HG03066 (cell line): ENCODE measurements around the gene ETFB.

ENCODE experiments used
- ATAC-seq: cut with Tn5 transposase; IDR thresholded peaks from one replicate; pipeline ENCODE4 v1.9.1; 2021; ENCODE audit warnings: low read depth; ENCODE audit not compliant: unreplicated experiment

ETFB gene

DNA sequence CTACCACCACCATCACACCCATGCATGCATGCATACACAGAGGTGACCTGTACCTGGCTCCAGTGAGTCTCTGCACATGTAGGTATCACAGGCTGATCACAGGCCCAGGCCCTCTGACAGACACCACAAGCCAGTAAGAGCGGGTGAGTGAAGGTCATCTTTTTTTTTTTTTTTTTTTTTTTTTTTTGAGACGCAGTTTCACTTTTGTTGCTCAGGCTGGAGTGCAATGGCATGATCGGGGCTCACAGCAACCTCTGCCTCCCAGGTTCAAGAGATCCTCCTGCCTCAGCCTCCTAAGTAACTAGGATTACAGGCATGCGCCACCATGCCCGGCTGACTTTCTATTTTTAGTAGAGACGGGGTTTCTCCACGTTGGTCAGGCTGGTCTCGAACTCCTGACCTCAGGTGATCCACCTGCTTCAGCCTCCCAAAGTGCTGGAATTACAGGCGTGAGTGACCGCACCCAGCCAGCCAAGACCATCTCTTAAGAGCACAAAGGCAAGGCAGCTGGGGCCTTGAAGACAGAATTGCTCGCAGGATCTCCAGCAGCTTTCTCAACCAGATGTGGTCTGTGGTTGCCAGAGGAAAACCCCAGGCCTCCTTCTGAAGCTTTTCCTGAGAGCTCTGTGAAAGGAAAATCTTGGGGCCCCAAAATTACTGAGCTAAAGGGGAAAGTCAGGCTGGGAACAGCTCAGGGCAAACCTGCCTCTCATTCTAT, 9.5 kb upstream of the ETFB start:
- no peak for ATAC-seq

DNA sequence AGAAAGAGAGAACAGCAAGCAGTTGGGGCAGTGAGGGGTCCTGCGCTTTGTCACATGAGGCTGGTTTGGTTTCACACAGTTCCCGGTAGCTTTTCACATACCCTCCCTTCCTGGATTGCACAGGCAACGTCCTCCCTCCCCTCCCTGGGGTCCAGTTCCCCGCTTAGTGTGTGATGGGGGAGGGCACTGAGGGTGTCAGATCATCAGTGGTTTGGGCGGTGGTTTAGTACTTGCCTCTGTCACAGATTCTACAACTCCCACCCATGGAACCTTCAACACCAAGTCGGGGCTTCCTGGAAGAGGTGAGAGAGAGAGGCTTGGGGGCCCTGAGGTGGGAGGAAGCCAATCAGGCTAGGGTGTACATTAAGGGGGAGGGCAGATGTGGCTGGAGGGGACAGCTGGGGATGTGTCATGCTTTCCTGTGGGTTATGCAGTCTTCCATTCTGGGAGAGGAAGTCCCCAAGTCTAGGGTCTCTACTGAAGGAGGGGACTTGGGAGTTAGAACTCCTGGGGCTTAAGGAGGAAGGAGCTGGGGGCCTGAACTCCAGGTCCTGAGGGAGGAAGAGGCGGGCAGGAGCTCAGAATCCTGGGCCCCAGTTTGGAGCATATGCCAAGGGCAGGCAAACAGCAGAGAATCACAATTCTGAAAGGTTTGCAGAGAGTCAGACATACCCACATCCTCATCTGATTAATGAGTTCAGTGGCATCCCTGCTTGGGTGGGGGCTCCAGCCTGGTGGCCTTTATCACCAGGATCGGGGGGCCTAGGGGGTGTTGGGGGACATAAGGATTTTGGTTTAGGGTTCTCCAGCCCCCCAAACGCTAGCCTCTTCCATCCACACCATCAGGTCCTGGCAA, 6.7 kb upstream of the ETFB start, which contains the start of gene NKG7:
TSS of gene NKG7 (minus strand) at position 6 of the 856 bp plus-strand sequence. CDS start 119 bp downstream, outside the sequence.
- no peak for ATAC-seq

DNA sequence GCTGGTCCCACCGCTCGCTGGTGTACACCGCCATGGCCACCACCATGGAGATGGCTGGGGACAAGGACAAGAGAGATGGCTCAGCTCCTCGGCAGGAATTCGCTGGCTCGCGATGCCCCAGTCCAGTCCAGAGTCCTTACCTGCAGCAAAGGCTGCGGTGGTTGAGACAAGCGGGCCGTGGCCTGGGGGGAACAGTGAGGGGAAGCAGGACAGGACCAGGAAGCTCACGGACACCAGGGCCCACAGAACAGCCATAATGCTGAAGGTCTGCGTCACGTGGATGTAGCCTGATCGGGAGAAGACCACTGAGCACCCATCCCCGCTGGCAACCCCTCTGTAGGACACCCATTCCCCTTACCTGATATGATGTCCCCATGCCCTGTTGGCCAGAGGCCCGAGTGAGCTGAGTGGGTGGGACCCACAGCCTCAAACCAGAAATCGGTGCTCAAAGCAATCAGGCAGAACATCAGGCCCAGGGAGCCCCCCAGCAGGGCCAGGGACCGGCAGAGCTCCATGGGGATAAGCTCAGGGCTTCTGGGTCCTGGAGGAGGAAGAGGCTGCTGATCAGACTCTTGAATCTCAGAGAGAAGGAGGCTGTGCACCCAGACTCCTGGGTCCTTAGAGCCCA, 5.9 kb upstream of the ETFB start:
- no peak for ATAC-seq

DNA sequence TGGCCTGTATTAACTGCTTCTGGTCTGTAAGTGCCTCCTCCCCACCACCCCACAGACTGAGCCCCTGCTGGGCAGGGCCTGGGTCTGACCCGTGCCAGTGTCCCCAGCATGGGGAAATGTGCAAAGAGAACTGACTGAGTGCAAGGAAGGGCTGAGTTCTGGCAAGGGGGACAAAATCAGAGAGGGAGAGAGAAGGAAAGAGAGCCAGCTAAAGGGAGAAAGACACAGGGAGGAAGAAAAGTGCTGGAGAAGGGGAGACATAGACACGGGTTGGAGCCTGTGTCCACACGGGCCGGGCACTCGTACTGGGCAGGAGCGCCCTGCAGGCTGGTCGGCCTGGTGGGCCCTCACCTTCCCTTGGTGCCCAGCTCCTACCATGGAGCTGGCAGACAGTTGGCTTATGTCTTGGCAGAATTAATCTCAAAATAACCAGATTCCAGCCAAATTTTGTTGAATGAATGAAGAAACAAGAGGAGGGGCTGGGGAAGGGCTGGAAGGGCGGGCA, 5.0 kb upstream of the ETFB start:
- no peak for ATAC-seq

DNA sequence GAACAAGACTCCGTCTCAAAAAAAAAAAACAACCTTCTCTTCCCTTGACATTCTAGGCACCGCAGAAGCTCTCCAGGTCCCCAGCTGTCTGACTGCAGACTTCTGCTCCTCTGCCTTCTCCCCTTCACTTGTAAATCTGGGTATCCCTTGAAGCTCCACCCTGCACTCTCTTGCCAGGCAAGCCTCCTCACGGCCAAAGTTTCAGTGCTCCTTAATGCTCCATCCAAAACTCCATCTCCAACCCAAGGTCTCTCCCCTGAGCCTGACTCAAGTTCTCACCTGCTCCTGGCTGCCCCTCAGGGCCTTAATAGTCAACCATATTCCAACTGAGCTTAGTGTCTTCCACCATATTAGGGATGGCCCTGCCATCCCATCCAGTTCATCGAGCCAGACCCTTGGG, 4.0 kb upstream of the ETFB start:
- ATAC-seq: no peak

DNA sequence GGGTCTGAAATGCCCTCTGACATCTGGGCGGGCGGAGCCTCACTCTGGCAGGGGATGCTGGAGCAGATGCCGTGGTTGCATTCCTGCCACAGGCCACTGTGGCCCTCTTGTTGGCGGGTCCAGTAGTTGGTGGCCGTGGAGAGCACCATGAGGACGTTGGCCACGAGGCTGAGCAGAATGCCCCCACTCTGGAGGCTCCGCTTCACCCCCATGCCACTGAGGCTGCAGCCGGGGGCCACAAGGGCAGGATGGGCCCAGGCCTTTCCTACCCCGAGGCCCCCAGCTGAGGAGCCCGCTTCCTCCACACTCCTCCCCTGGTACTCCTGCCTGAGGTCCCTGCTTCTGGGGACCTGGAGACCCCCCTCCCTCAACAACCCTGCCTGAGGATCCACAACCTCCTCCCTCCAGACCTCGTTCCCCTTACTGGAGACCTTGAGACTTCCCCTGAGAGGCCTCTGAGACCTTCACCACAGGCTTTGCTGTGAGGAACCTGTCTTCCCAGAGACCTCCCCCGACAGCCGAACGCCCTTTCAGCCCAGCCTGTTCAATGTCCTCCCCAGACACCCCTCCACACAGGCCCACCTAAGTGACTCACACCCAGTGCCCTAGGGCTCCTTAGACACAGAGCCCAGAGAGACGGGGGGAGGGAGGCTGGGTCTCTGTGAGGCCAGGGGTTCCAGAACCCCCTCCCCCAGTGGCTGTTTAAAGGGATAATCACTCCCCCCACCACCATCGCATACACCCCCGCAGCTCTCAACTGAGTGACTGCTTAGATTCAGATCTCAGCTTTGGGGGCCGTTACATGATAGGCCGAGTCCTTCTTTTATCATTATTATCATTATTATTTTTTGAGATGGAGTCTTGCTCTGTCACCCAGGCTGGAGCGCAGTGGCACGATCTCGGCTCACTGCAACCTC, 2.4 kb upstream of the ETFB start, which contains the start of gene CLDND2:
TSS of gene CLDND2 (minus strand) at position 638 of the 917 bp plus-strand sequence. CDS start at position 212, 426 bp downstream.
- no peak for ATAC-seq

DNA sequence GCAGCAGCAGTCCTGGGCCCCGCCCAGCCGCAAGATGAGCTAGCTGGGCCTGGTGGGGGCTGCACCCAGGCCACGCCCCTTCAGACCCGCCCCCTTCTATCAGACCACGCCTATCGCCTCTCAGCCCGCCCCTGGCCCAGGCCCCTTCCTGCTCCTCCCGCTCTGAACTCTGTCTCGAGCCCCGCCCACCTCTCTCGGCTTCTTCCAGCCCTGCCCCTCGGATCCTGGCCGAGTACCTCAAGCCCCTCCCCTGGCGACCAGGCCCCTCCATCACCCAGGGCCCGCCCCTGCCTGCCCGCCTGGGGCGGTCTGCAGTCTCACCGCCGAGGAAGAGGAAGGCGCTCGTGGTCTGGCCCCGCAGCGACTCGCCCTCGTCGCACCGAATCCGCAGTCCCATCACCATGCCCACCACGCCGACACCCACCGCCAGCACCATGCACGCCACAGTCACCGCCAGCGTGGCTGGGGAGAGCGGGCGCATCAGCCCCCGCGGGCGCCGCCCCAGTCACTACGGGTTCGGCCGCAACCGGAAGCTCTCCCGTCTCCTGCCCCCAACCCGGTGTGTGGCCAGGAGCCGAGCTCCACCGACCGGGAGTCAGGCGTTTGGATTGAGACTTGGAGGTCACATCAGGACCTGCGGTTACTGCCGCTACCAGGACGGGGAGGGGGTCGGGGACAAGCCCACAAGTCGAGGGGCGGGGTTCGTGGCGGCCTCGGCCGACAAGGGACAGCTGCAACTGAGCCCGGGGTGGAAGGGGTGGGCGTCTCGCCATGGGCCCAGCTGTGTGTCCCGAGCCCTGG, 1.6 kb upstream of the ETFB start:
- ATAC-seq: peak; percentile 78

DNA sequence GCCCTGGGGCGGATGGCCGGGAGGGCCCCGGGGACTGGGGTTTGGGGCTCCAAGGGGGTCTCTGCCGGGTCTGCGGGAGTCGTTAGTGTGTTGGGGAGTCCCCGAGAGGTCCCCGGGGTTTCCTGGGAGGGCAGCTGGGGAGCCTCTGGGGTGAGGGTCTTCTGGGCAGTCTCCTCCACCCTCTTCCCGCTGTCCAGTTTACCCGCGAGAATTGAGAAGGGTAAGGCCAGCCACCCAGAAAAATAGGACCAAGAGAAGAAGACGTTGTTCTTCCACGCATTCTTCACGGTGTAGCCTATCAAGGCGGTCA, 1.0 kb upstream of the ETFB start:
- peak; percentile 3 for ATAC-seq

DNA sequence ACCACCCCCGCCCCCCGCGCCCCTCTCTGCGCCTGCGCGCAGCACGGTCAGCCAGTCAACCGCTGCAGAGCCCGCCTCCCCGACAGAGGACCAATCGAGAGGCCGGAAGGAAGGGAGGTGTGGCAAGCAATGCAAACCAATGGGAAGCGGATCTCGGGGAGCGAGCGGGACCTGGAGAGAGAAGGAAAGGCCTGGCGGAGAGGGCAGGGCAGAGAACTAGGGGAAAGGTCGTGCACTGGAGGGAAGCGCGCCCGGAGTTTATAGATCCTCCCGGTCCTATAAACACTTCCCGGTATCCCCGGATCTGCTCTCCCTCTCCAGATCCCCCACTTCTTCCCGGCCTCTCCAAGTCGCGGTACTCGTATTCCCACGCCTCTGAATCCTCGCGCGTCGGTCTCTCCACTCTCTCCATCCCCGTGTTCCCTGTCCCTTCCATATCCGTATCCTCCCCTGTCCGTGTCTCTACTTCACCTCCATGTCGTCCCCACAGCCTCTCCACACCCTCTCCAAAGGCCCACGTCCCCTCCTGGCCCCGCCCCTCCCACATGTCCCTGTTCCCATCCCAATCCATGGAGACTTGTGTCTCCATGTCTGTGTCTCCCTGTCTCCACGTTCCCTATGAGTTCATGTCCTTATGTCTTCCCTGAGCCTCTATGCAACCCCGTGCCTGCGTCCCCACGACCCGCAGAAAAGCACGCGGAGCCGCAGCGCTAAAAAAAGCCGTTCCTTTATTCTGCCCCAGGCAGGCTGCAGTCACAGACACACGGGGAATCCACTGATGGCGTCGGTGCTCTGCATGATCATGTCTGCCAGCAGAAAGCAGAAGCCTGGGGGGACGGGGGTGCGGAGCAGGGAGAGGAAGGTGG, 434 bp upstream of the ETFB start:
- peak; percentile 52 for ATAC-seq

DNA sequence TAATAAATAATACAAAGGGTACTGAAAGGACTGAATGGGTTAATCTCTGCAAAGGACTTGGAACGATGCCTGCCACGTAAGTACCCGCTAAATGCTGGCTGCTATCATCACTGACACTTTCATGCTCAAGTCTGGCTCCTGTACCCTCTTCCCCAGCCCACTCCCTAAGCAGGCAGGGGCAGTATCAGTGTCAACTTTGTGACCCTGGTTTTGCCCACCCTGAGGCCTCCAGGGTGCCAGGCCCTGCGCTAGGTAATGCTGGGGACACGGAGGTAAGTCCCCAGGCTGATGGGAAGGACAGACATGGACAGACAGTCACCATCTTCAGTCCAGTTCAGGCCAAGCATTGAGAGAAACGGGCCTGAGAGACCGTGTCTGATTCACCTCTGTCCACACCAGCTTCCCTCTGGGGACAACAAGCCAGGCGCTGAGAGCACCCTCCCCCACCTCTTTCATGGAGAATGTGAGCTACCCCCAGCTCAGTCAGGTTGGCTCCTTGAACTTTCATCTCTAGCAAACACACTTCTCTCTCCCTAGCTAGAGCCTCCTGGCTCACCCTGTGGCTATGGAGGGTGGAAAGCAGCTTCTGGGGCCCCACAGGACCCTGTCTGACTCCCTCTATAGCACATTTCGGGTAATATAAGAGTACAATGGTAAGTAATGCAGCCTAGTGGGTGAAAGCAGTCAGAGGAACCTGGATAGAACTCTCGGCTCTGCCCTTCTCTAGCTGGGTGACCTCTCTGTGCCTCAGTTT, 800 bp downstream of the ETFB start:
- ATAC-seq: no peak

DNA sequence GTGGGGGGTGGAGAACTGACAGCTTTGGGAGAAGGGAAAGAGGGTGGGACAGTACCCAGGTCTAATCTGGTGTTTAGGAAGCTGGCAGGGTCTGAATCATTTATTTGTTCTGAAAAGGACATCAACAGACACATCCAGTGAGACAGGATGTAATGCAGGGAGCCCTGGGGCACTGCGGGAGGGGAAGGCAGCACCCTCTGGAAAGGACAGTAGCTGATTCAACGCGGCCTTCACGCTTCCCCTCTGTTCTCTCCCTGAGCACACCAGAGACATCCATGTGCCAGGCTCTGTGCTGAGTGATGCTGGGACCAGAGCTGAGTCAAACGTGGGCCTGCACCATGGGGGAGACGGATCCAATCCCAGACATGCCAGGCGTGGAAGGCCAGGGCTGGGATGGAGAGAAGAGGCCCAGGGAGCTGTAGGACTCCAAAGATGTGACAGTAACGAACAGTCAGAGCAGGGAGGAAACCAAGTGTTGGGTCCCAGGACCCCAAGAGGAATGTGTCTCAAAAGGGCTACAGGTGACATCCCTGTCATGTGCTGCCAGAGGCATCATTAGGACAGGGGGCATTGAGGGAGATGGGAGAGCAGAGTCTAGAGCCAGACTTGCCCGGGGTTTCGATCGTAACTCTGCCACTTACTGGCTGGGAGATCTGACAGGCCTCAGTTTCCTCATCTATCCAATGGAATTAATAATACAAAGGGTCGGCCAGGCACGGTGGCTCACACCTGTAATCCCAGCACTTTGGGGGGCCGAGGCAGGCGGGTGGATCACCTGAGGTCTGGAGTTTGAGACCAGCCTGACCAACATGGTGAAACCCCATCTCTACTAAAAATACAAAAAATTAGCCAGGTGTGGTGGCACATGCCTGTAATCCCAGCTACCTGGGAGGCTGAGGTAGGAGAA, 1.7 kb downstream of the ETFB start:
- ATAC-seq: no peak

DNA sequence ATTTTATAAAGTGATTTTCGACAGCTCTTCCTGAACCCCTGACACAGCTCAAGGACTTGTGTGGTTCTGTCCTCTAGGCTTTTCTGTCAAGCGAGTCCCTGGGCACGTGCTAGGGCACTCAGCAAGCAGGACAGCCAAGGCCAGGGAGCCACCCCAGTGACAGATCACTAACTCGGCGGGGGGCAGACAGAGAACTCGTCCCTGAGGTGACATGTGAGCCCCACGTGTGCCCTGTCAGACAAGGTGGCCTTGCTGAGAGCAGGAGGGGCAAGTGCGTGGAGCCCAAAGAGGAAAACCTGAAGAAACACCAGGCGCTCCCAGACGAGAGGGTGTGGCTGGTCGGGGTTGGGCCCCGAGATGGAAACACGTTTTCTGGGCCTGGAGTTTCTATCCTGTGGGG, 4.9 kb downstream of the ETFB start:
- ATAC-seq: no peak

DNA sequence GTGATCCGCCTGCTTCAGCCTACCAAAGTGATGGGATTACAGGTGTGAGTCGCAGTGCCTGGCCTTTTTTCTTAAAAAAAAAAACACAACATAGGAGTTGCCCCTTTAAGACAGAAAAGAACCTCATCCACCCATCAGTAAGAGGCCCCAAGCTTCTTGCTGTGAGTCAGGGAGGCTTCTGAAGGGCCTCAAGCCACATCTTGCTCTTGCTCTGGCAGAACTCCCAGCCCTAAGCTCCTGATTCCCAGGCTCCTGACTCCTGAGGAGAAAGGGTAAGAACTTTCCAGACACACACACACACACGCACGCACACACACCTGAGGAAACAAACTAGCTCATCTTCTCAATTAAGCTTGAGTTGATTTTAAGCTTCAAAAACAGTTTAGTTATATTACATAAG, 6.9 kb downstream of the ETFB start:
- no peak for ATAC-seq

DNA sequence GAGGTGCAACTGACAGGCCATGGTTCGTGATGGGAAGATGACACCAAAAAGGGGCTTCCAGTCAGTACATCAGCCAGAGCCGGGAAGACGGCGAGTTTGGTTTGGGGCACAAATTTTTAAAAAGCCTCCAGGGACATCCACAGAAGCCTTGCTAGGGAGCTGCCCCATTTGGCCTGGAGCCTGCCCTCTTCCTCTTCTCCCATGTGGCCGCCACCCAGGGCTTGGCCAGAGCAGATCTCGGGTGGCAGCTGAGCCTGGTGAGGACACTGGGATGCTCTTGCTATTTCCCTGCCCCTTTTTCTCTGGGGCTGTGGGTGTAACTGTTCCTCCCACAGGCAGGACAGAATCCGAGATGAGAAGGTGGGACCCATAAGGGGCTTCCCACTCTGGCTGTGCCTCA, 8.2 kb downstream of the ETFB start:
- no peak for ATAC-seq

DNA sequence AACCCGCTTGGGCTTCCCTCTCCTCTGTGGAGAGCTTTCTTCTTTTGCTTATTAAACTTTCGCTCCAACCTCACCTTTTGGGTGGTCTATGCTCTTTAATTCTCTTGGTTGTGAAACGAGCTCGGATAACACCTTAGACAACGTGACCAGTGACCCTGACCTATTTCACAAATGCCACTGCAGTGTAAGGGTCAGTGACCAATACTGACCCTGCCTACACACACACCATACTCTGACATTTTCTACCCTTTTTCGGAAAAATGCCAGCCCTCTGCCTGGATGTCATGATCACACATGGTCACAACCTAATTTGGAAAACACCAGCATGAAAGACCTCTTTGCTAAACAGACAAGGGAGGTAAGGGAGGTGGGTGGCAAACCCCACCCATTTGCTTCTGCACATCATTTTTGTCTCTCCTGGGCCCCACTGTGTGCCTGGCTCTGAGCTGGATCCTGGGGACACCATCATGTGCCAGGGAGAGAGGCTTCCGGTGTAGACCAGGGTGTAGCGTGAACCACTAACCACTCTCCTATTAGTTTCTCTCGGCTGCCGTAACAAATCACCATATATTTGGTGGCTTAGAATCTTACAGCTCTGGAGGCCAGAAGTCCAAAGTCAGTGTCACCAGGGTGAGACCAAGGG, 9.9 kb downstream of the ETFB start:
- no peak for ATAC-seq

DNA sequence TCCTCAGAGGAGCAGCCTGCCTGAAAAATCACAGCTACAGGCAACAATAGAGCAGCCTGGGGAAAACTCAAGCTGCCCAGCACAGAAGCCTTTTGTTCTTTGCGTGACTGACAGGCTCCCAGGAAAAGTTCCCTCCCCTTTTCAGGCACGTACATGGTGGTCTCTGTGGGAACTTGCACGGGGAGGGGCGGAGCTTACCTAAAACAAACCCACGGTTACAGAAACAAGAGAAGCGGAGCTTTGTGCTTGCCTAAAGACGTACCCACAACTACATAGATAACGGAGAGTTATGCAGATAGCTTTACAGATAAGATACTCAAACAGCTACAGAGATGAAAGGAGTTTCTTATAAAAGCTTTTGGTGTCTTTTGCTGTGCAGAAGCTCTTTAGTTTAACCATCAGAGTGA, 11.4 kb downstream of the ETFB start:
- ATAC-seq: no peak
